GM21529 (cell line): ENCODE data around the gene CERK.

Source experiments
- ATAC-seq: cut with Tn5 transposase; IDR thresholded peaks from one replicate; pipeline ENCODE4 v1.9.1; 2021; ENCODE audit not compliant: unreplicated experiment

Gene CERK

DNA sequence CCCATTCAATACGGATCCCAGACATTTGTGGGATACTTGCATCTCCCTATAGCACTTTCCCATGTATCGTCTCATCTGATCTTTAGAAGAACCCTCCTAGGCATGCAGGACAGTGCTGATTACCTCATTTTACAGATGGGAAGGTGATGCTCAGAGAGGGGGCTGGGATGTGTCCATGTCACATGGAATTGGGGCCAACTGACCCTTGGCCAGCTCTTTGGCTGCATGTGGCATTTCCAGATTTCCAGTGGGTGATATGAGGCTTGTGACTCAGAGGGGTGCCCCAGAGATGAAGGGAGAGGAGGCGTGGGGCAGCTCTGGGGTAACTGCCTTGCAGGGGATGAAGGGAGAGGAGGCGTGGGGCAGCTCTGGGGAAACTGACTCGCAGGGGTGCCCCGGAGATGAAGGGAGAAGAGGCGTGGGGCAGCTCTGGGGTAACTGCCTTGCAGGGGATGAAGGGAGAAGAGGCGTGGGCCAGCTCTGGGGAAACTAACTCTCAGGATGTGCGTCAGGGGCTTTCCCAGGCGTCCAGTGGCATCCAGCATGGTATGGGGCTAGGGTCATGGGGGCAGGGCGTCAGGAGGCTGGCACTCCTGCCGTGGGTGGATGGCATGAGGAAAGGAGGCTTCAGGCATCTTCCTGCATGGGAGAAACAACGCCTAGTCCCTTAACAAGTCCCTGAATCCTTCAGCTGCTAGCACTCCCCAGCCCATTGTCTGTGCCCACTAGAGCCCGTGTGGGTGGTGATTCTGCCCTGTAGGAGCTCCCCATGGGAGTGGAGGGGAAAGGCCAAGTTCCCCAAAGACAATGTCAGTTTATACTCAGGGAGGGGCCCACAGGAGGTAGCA, 11.9 kb upstream of the CERK start:
- no peak for ATAC-seq

GRCh38 chr22:46748908-46749675, 11.0 kb upstream of the CERK start:
- ATAC-seq = no peak

GRCh38 chr22:46748206-46748907, 10.3 kb upstream of the CERK start:
- ATAC-seq = no peak

- no peak for ATAC-seq
These were observed 9.6 kb upstream of the CERK start for GRCh38 chr22:46747646-46748045.

- no peak for ATAC-seq
These were observed 8.6 kb upstream of the CERK start for GRCh38 chr22:46746620-46747019.

DNA sequence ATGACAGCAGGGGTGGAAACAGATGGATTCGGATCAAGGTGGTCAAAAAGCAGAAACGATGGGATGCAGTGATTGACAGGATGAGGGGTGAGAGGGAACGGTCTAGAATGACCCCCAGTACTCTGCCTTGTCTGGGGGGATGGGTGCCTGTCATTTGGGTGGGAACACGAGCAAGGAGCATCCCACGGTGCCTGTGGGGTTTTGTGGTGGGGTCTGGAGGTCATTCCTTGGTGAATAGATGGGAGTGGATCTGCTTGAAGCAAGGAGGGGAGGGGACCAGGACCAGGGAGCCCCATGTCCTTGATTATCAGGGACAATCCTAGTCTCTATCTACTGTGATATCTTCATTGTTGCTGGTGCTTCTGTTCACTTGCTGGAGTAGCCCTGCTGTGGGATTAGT, 8.1 kb upstream of the CERK start:
- ATAC-seq = no peak

DNA sequence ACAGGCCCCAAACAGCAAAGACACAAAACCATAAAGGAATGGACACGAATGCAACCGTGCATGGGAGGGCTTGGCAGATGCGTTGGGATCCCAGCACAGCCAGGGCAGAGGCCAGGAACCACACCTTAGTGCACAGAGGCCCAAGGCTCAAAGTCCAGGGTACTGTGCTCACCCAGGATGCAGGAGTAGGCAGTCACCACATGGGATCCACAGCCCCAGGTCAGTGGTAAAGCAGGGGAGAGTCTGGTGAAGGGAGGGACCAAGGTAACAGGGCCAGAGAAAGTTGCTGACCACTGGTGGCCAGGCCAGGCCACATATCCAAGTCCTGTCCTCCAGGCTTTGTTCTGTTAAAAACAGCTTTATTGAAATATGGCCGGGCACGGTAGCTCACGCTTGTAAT, 6.5 kb upstream of the CERK start:
- ATAC-seq = no peak

- no peak for ATAC-seq
These were observed 4.6 kb upstream of the CERK start for GRCh38 chr22:46742576-46743221.

- ATAC-seq = no peak
These were observed 4.0 kb upstream of the CERK start for GRCh38 chr22:46741974-46742519.

- ATAC-seq = no peak
These were observed 3.1 kb upstream of the CERK start for GRCh38 chr22:46740910-46741780.

GRCh38 chr22:46739094-46739870, 1.2 kb upstream of the CERK start:
- no peak for ATAC-seq

DNA sequence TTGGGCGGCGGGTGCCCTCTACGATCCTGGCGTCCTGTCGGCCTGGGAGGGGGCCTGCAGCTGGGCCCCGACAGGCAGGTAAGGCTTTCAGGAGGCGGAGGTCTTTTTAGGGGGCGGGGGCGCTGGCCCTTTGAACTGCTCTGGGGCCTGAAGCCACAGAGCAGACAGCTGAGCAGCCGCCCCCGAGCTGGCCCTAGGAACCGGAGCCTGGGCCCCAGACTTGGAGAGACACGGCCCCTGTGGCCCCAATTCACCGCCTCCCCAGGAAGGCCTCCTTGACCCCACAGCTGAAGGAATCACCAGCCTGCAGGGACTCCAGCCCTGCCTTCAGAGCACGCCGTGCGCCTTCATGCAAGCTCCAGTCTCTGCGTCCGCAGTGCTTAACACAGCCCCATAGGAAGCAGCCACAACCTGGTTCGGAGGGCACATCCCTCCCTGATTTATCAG, 618 bp upstream of the CERK start:
- no peak for ATAC-seq

GRCh38 chr22:46737105-46737975, 712 bp downstream of the CERK start:
- peak; percentile 38 for ATAC-seq

DNA sequence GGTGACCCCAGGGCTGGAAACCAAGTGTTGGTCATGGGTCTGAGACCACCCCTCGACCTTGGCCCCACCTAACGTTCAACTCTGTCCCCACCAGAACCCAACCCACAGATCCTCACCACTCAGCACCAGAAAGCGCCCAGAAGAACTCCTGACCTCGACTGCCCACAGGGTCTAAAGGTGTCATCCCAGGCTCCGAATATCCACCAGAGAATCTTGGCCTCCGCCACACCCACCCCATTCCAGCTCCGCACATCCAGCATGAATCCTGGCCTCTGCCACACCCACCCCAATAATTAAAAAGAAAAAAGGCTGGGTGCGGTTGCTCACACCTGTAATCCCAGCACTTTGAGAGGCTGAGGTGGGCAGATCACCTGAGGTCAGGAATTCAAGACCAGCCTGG, 1.3 kb downstream of the CERK start:
- no peak for ATAC-seq

- ATAC-seq = no peak
These were observed 2.1 kb downstream of the CERK start for GRCh38 chr22:46735747-46736608.

DNA sequence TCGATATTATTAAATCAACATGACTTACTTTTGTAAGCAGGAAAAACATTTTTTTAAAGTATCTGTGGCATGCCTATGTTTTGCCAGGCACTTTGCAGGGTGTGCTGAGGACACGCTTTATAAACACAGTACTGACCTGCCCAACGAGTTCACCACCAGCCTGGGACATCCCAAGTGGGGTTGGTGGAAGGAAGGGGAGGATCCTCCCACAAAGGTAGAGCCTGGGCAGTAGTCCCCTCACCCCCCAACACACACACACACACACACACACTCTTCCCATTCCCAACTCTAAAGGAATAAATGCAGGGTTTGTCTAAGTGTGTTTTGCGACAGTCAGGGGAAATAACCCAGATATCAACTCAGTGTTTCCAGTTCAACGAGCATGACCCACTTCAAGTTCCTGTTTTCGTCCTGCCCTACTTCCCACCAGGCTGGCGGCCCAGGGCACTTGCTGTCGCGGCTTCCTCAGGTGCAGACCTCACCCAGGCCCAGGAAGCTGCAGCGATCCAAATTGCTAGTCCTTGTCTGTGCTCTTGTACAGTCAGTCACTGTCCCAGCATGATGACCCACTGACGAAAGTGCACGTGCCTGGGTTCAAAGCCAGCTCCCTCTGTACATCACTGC, 3.1 kb downstream of the CERK start:
- no peak for ATAC-seq
